H1 (cell line): ENCODE data around the gene KCNE1. TPM values are rescaled to one million over a fixed set of nuclear protein-coding genes. Genes with fewer than 3 reads are reported as not detected.

Experiments used
- CBX5 ChIP-seq: fragments of 300-800, 300-1000 bp; sonication (generic); IDR thresholded peaks from 2 replicates; pipeline ENCODE4 v1.7.1; 2016; ENCODE audit warnings: antibody characterized with exemption, low read length, low read depth
- EP300 ChIP-seq, 2 experiments: IDR thresholded peaks; 1 replicate in 1 of 2; 2 replicates in 1 of 2; pipeline ENCODE4 v1.6.1; 2011 to 2012; ENCODE audit warnings: low read depth in 2 of 2, low read length in 2 of 2, mild to moderate bottlenecking in 2 of 2, borderline replicate concordance in 1 of 2, inconsistent platforms in 1 of 2, moderate library complexity in 1 of 2
- EZH2 ChIP-seq: fragments of 200-600 bp; sonication (generic); IDR thresholded peaks from 2 replicates; pipeline ENCODE4 v1.7.1; 2012; ENCODE audit warnings: low read depth, mild to moderate bottlenecking, moderate library complexity, low read length, inconsistent platforms; ENCODE audit not compliant: severe bottlenecking
- HDAC2 ChIP-seq, 2 experiments: fragments of 300-600 bp in 1 of 2; sonication (generic) in 1 of 2; IDR thresholded peaks; 2 replicates each; pipeline ENCODE4 v1.6.1; 2011 to 2012; ENCODE audit warnings: low read depth in 2 of 2, low read length in 2 of 2, mild to moderate bottlenecking in 2 of 2, moderate library complexity in 2 of 2, borderline replicate concordance in 1 of 2, inconsistent platforms in 1 of 2
- JUN ChIP-seq: IDR thresholded peaks from 2 replicates; pipeline ENCODE4 v1.6.1; 2011; ENCODE audit warnings: low read depth, mild to moderate bottlenecking, improper control_type of control experiment, low read length
- POLR2A ChIP-seq, 2 experiments: IDR thresholded peaks; 1 replicate in 1 of 2; 2 replicates in 1 of 2; pipeline ENCODE4 v1.6.1; 2011; ENCODE audit warnings: low read depth in 2 of 2, low read length in 2 of 2, mild to moderate bottlenecking in 2 of 2; ENCODE audit errors: control extremely low read depth in 1 of 2
- POLR2AphosphoS5 ChIP-seq: IDR thresholded peaks from 2 replicates; pipeline ENCODE4 v1.6.1; 2011; ENCODE audit warnings: low read depth, low read length
- POU5F1 ChIP-seq: IDR thresholded peaks from 2 replicates; pipeline ENCODE4 v1.6.1; 2011; ENCODE audit warnings: low read depth, mild to moderate bottlenecking, low read length, moderate library complexity
- RNF2 ChIP-seq: fragments of 200-900, 300-1000 bp; sonication (generic); IDR thresholded peaks from 2 replicates; pipeline ENCODE4 v1.7.1; 2016; ENCODE audit warnings: borderline replicate concordance, low read depth, mild to moderate bottlenecking, antibody characterized with exemption, low read length; ENCODE audit not compliant: poor library complexity, severe bottlenecking; ENCODE audit errors: missing control alignments
- SIN3A ChIP-seq, 2 experiments: IDR thresholded peaks in 1 of 2; conservative IDR thresholded peaks in 1 of 2; 2 replicates each; pipeline ENCODE4 v1.6.1; 2011 to 2012; ENCODE audit warnings: low read length in 2 of 2, improper control_type of control experiment in 1 of 2, low read depth in 1 of 2, mild to moderate bottlenecking in 1 of 2
- TAF1 ChIP-seq: IDR thresholded peaks from 2 replicates; pipeline ENCODE4 v1.6.1; 2011; ENCODE audit warnings: mild to moderate bottlenecking, low read depth, low read length
- polyA plus RNA-seq, 7 experiments: library from polyadenylated mRNA; depleted of rRNA in 3 of 7; stranded (reverse) in 5 of 7; unstranded in 2 of 7; fragments of >200 nt in 5 of 7; fragments of 200-250 nt in 2 of 7; gene quantifications; 1 replicate in 5 of 7; 2 replicates in 1 of 7; 4 replicates in 1 of 7; pipeline versions ENCODE4 v1.2.1 to v1.2.3, GENCODE V29; 2011 to 2013; ENCODE audit warnings: missing spikeins in 2 of 7, mixed read lengths in 2 of 7
- total RNA-seq: library from RNA; stranded (reverse); fragmentation: NEBNext Ultra II Directional; extraction: Animal tissue kit (Norgen Biotek cat#: 25700); gene quantifications from 2 replicates; pipeline ENCODE4 v1.2.1, GENCODE V29; 2021
- TF ChIP-seq, protein P1 (sequence below): IDR thresholded peaks from 2 replicates; pipeline ENCODE4 v1.6.1; 2011; ENCODE audit warnings: low read length, improper control_type of control experiment
- TF ChIP-seq, protein P2 (sequence below): IDR thresholded peaks from 2 replicates; pipeline ENCODE4 v1.6.1; 2012; ENCODE audit warnings: inconsistent platforms

Gene KCNE1
- total and polyA plus RNA-seq, 2 of the 8 experiments (the other 6 are each of a cell fraction or from before 2014, with no cell fraction given), result 0.08 to 0.28 TPM

DNA sequence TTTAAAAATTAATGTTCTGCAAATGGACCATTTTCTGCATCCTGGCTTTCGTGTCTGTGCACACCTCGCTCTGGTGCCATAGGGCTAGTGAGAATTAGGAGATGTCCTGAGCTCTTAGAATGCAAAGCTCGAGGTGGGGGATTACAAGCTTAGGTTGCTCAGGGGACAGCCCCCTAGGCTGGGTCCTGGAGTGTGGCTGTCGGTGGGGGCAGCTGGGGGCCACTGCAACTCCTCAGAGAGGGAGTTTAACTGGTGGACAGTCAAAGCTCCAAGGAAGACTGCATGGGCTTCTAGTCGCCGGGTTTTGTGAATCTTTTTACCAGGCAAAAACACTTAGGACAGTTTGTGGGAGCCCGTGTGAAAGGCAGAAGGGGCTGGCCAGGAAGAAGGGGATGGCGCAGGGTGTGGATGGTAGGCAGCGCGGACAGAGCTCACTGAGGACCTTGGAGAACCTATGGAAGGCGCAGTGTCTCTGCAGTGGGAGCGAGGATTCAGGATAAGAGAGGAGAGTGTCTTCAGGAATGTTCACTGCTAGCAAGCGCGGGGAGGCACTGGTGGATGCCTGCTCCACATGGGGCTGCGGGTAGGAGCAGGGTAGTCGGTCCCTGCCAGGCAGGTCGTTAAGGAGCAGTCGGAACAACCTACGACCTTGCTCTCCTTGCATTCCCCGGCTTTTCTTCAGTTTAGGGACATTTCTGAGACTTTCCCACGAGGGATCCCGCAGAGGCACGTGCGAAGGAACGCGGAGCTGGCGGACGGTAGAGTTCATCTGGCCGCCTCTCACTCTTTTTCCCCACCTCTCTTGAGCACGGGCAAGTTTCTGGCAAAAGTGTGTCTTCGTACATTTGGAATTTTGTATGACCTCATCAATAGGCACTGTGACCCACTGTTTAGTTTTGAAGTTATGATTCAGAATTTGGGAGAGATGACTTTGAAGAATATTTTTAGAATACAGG is 12.9 kb upstream of the KCNE1 start (continued):
- TF ChIP-seq EZH2 (no peak), TAF1 (no peak), JUN (no peak), POU5F1 (no peak), EP300 (IDR thresholded peaks at IDR 0.05; ENCODE audit: borderline replicate concordance in 1 of 2, low read depth in 2 of 2, low read length in 2 of 2) (no peak), CBX5 (no peak), HDAC2 (IDR thresholded peaks at IDR 0.05; ENCODE audit: borderline replicate concordance in 1 of 2, low read depth in 2 of 2, low read length in 2 of 2) (no peak), POLR2AphosphoS5 (peak; percentile 41; the same call in 1 of the 2 replicates), SIN3A (conservative IDR thresholded peaks at IDR 0.05 in 1 of 2, IDR thresholded peaks at IDR 0.05 in 1 of 2; ENCODE audit: low read depth in 1 of 2, low read length in 2 of 2) (no peak), RNF2 (no peak), POLR2A (IDR thresholded peaks at IDR 0.05; ENCODE audit: control extremely low read depth in 1 of 2, low read depth in 2 of 2, low read length in 2 of 2) (peak in 1 of 2 experiments; percentile 51; a peak in 1 of 3 replicates)
- TF ChIP-seq, protein P1, sequence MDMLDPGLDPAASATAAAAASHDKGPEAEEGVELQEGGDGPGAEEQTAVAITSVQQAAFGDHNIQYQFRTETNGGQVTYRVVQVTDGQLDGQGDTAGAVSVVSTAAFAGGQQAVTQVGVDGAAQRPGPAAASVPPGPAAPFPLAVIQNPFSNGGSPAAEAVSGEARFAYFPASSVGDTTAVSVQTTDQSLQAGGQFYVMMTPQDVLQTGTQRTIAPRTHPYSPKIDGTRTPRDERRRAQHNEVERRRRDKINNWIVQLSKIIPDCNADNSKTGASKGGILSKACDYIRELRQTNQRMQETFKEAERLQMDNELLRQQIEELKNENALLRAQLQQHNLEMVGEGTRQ, result no peak
- TF ChIP-seq, protein P2, sequence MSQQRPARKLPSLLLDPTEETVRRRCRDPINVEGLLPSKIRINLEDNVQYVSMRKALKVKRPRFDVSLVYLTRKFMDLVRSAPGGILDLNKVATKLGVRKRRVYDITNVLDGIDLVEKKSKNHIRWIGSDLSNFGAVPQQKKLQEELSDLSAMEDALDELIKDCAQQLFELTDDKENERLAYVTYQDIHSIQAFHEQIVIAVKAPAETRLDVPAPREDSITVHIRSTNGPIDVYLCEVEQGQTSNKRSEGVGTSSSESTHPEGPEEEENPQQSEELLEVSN, result peak; percentile 74
